Measurements from ENCODE around the gene SLC41A1.

Gene SLC41A1

DNA sequence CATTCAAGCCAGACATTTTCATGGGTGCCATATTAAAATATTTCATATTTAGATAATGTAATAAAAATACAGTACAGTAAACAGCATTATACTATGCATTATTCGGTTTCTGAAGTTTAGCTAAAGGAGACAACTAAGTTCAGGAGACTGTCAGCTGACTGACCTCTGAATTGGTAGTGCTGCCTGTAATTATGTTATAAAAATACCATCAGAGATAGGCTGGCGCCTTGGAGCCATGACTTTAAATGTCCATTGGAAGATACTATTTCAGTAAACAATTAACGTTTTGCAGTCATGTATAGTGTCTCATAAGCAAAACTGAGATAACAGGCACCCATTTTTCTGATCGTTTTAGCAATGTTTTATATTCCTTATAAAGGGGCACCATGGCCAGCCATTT is 26.4 kb downstream of the SLC41A1 start:
- H2AFZ ChIP-seq (ENCODE audit: low read depth, low read length), result no peak overlapping the region
- peaks cover 10% of the 10 kb centered on the region for H3K4me1 ChIP-seq (ENCODE audit: low read length)
- peaks cover 62% of the 10 kb centered on the region for H3K79me2 ChIP-seq (ENCODE audit: low read length)
- TF ChIP-seq EZH2phosphoT487 (IDR thresholded peaks at IDR 0.05; ENCODE audit: low read depth), result no peak
- TF ChIP-seq, protein P1, sequence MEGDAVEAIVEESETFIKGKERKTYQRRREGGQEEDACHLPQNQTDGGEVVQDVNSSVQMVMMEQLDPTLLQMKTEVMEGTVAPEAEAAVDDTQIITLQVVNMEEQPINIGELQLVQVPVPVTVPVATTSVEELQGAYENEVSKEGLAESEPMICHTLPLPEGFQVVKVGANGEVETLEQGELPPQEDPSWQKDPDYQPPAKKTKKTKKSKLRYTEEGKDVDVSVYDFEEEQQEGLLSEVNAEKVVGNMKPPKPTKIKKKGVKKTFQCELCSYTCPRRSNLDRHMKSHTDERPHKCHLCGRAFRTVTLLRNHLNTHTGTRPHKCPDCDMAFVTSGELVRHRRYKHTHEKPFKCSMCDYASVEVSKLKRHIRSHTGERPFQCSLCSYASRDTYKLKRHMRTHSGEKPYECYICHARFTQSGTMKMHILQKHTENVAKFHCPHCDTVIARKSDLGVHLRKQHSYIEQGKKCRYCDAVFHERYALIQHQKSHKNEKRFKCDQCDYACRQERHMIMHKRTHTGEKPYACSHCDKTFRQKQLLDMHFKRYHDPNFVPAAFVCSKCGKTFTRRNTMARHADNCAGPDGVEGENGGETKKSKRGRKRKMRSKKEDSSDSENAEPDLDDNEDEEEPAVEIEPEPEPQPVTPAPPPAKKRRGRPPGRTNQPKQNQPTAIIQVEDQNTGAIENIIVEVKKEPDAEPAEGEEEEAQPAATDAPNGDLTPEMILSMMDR (IDR thresholded peaks at IDR 0.05; ENCODE audit: low read depth, low read length), result no peak
- no peak overlapping the region for H3K27ac ChIP-seq (ENCODE audit: low read length)
- H3K36me3 ChIP-seq (replicated peaks; ENCODE audit: low read depth, low read length), result peaks cover 62% of the 10 kb centered on the region
- no peaks in the 10 kb centered on the region for H3K9me3 ChIP-seq (ENCODE audit: insufficient read depth, low read length)
- H3K9ac ChIP-seq (ENCODE audit: low read length), result no peak overlapping the region
- H3K4me2 ChIP-seq (ENCODE audit: low read length), result no peak overlapping the region
- H4K20me1 ChIP-seq (ENCODE audit: insufficient read depth, low read length), result peaks cover 28% of the 10 kb centered on the region
- no peaks in the 10 kb centered on the region for H3K27me3 ChIP-seq (ENCODE audit: low read depth, low read length)
- H3K4me3 ChIP-seq (ENCODE audit: low read length), result no peak overlapping the region

DNA sequence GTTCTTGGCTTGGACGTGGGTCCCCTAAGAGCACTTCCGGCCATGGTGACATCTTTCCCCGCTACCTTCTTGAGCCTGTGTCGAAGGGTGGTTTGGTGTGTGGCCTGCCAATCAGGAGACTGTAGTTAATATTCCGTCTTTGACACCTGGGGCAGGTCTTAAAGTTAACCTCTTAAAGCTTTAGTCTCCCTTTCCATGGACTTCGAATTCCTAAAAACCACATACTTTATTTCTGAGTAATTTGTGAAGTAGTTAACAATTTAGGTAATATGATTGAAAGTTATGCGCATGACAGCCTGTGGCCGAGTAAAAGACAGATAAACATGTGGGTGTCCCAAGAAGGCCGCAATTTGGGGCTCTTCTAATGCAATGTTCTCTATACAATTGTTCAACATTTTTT is 27.6 kb downstream of the SLC41A1 start:
- no peak overlapping the region for H3K9ac ChIP-seq (ENCODE audit: low read length)
- H4K20me1 ChIP-seq (ENCODE audit: insufficient read depth, low read length), result peaks cover 20% of the 10 kb centered on the region
- H3K27ac ChIP-seq (ENCODE audit: low read length), result no peak overlapping the region
- peaks cover 19% of the 10 kb centered on the region for H3K4me1 ChIP-seq (ENCODE audit: low read length)
- no peaks in the 10 kb centered on the region for H3K27me3 ChIP-seq (ENCODE audit: low read depth, low read length)
- TF ChIP-seq, protein P1 (IDR thresholded peaks at IDR 0.05; ENCODE audit: low read depth, low read length), result no peak
- no peak for TF ChIP-seq EZH2phosphoT487 (IDR thresholded peaks at IDR 0.05; ENCODE audit: low read depth)
- no peak overlapping the region for H3K4me3 ChIP-seq (ENCODE audit: low read length)
- no peak overlapping the region for H2AFZ ChIP-seq (ENCODE audit: low read depth, low read length)
- H3K79me2 ChIP-seq (ENCODE audit: low read length), result peaks cover 70% of the 10 kb centered on the region
- H3K9me3 ChIP-seq (ENCODE audit: insufficient read depth, low read length), result no peaks in the 10 kb centered on the region
- peaks cover 57% of the 10 kb centered on the region for H3K36me3 ChIP-seq (replicated peaks; ENCODE audit: low read depth, low read length)
- no peak overlapping the region for H3K4me2 ChIP-seq (ENCODE audit: low read length)

DNA sequence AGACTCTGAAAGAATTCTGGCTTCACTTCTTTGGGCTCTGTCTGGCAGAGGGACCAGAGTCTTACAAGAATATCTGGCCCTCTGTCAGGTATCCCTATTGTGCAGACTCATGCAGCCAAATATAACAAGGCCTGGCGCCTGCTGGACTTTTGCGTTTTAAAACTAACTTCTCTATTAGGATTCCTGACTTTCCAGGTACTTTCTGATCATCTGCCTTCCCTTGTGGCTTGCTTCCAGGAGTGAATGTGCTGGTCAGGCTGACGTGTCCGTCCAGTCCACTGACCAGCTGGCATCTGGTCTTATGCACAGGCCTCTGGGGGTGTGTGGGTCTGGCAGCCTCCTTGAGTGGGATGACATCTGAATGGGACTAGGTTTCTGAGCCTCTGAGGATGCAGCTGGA is 29.1 kb downstream of the SLC41A1 start:
- Histone ChIP-seq H3K4me1 (ENCODE audit: low read length) (peaks cover 24% of the 10 kb centered on the region), H3K9me3 (ENCODE audit: insufficient read depth, low read length) (no peaks in the 10 kb centered on the region), H3K9ac (ENCODE audit: low read length) (no peak overlapping the region), H4K20me1 (ENCODE audit: insufficient read depth, low read length) (peaks cover 17% of the 10 kb centered on the region; the same call in 1 of the 2 replicates), H3K27me3 (ENCODE audit: low read depth, low read length) (no peaks in the 10 kb centered on the region), H2AFZ (ENCODE audit: low read depth, low read length) (no peak overlapping the region), H3K79me2 (ENCODE audit: low read length) (peaks cover 71% of the 10 kb centered on the region), H3K4me2 (ENCODE audit: low read length) (no peak overlapping the region), H3K36me3 (replicated peaks; ENCODE audit: low read depth, low read length) (peaks cover 48% of the 10 kb centered on the region), H3K27ac (ENCODE audit: low read length) (no peak overlapping the region), H3K4me3 (ENCODE audit: low read length) (no peak overlapping the region)
- no peak for TF ChIP-seq EZH2phosphoT487 (IDR thresholded peaks at IDR 0.05; ENCODE audit: low read depth)
- TF ChIP-seq, protein P1 (IDR thresholded peaks at IDR 0.05; ENCODE audit: low read depth, low read length), result no peak

DNA sequence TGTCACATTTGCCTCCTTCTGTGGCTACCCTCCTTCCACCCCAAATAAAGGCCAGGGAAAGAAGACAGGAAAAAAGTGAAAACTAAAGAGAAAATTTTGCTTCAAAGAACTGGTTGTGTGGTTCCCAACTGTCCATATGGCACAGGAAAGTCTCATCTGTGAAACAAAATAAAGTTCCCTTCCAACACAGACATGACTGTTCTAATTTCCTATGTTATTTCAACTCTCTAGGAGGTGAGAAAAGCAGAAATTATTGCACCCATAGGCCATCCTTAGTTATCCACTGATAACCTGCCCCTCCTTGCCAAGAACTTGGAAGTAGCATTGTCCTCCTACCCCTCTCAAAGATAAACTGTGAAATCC is 29.6 kb downstream of the SLC41A1 start:
- H3K4me2 ChIP-seq (ENCODE audit: low read length), result no peak overlapping the region
- TF ChIP-seq EZH2phosphoT487 (IDR thresholded peaks at IDR 0.05; ENCODE audit: low read depth), result no peak
- TF ChIP-seq, protein P1 (IDR thresholded peaks at IDR 0.05; ENCODE audit: low read depth, low read length), result no peak
- H3K9me3 ChIP-seq (ENCODE audit: insufficient read depth, low read length), result no peaks in the 10 kb centered on the region
- no peak overlapping the region for H3K9ac ChIP-seq (ENCODE audit: low read length)
- H3K4me1 ChIP-seq (ENCODE audit: low read length), result peaks cover 26% of the 10 kb centered on the region
- peaks cover 17% of the 10 kb centered on the region; the same call in 1 of the 2 replicates for H4K20me1 ChIP-seq (ENCODE audit: insufficient read depth, low read length)
- H3K27me3 ChIP-seq (ENCODE audit: low read depth, low read length), result no peaks in the 10 kb centered on the region
- H3K36me3 ChIP-seq (replicated peaks; ENCODE audit: low read depth, low read length), result peaks cover 49% of the 10 kb centered on the region
- no peak overlapping the region for H3K27ac ChIP-seq (ENCODE audit: low read length)
- H3K4me3 ChIP-seq (ENCODE audit: low read length), result no peak overlapping the region
- no peak overlapping the region for H2AFZ ChIP-seq (ENCODE audit: low read depth, low read length)
- peaks cover 76% of the 10 kb centered on the region for H3K79me2 ChIP-seq (ENCODE audit: low read length)
